ENCODE results near the gene RMND5B.

- TF ChIP-seq, protein P1, sequence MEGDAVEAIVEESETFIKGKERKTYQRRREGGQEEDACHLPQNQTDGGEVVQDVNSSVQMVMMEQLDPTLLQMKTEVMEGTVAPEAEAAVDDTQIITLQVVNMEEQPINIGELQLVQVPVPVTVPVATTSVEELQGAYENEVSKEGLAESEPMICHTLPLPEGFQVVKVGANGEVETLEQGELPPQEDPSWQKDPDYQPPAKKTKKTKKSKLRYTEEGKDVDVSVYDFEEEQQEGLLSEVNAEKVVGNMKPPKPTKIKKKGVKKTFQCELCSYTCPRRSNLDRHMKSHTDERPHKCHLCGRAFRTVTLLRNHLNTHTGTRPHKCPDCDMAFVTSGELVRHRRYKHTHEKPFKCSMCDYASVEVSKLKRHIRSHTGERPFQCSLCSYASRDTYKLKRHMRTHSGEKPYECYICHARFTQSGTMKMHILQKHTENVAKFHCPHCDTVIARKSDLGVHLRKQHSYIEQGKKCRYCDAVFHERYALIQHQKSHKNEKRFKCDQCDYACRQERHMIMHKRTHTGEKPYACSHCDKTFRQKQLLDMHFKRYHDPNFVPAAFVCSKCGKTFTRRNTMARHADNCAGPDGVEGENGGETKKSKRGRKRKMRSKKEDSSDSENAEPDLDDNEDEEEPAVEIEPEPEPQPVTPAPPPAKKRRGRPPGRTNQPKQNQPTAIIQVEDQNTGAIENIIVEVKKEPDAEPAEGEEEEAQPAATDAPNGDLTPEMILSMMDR (IDR thresholded peaks at IDR 0.05): no peak
- TF ChIP-seq POLR2A (IDR thresholded peaks at IDR 0.05): no peak
Observed at GRCh38 chr5:178086266-178086665, 44.5 kb upstream of the RMND5B start.

Measured in right lobe of liver (tissue), 4 donors.